Activated CD4-positive, CD25-positive, alpha-beta regulatory T cell (primary cell): ENCODE results near the gene ZNF236.
"Not testable (repeated sequence)": the region's sequence is repeated elsewhere in the genome, so short reads cannot be mapped to it uniquely, and the experiment has no call there.

ENCODE experiments used
- DNase-seq, 4 experiments: peaks; one replicate each; lab custom pipeline; 2025; lab: John Stamatoyannopoulos, UW

Gene ZNF236

GRCh38 chr18:76988031-76988826, 165.9 kb downstream of the ZNF236 start:
- no peak for DNase-seq

- no peak for DNase-seq
Observed at GRCh38 chr18:76988827-76989646, 166.7 kb downstream of the ZNF236 start.

GRCh38 chr18:76989647-76990190, 167.4 kb downstream of the ZNF236 start:
- DNase-seq, result no peak

- not testable (repeated sequence) for DNase-seq
Observed at GRCh38 chr18:76990343-76991020, 168.1 kb downstream of the ZNF236 start.

- DNase-seq, result no peak
Observed at GRCh38 chr18:76991021-76991688, 168.8 kb downstream of the ZNF236 start.

GRCh38 chr18:76992226-76993084, 170.1 kb downstream of the ZNF236 start:
- no peak for DNase-seq

GRCh38 chr18:76993085-76993382, 170.7 kb downstream of the ZNF236 start:
- no peak for DNase-seq

GRCh38 chr18:76993573-76993972, 171.2 kb downstream of the ZNF236 start:
- DNase-seq, result no peak

- no peak for DNase-seq
Observed at GRCh38 chr18:76994086-76994654, 171.8 kb downstream of the ZNF236 start.

GRCh38 chr18:76995896-76996295, 173.5 kb downstream of the ZNF236 start:
- no peak for DNase-seq

- DNase-seq, result no peak
Observed at GRCh38 chr18:76996429-76996828, 174.1 kb downstream of the ZNF236 start.

- DNase-seq, result no peak
Observed at GRCh38 chr18:76997951-76998808, 175.8 kb downstream of the ZNF236 start.

GRCh38 chr18:76999077-76999476, 176.7 kb downstream of the ZNF236 start:
- no peak for DNase-seq

- DNase-seq, result peak in 3 of 4 experiments; percentile 8 to 15 (median 8)
Observed at GRCh38 chr18:77000527-77000926, 178.2 kb downstream of the ZNF236 start.

GRCh38 chr18:77001041-77001440, 178.7 kb downstream of the ZNF236 start:
- no peak for DNase-seq

GRCh38 chr18:77001979-77002378, 179.6 kb downstream of the ZNF236 start:
- no peak for DNase-seq

GRCh38 chr18:77002496-77002895, 180.1 kb downstream of the ZNF236 start:
- no peak for DNase-seq

GRCh38 chr18:77003316-77003715, 181.0 kb downstream of the ZNF236 start:
- DNase-seq, result no peak

GRCh38 chr18:77004555-77005380, 182.4 kb downstream of the ZNF236 start:
- DNase-seq, result no peak
